Iris pigment epithelial cell (primary cell): ENCODE measurements around the gene CANX.
"Not testable (repeated sequence)": the region's sequence is repeated elsewhere in the genome, so short reads cannot be mapped to it uniquely, and the experiment has no call there.

ENCODE experiments used
- DNase-seq: peaks from one replicate; pipeline ENCODE4 v3.0.0-alpha.2; 2011; ENCODE audit warnings: low read depth

CANX gene

GRCh38 chr5:179697993-179698934 is 503 bp upstream of the CANX start:
- peak; percentile 100 for DNase-seq

DNA sequence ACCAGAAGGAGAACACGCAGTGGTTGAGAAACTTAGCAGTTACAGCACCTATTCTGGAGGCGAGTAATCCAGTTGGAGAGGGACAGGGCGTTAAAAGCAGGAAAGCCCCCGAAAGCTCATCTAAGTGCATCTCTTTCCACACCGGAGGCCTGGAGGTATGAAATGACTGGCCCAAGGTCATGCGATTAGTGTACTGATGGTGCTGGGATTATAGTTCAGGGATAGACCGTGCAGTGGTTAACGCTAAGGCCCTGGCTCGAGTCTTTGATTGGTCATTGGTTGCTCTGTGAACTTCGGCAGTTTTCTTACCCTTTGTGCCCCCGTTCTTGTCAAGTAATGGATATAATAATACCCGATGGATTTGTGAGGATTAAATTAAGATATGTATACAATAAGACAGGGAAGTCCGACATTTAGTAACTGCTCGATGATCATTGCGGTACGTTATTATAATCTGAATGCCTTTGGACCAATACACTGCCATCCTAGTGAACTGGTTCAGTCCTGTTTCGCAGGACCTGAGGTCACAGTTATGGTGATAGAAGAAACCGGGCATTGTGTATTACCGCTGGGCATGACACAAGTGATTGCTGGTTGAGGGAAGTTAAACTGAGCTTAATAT is 960 bp downstream of the CANX start:
- DNase-seq, result peak; percentile 43

DNA sequence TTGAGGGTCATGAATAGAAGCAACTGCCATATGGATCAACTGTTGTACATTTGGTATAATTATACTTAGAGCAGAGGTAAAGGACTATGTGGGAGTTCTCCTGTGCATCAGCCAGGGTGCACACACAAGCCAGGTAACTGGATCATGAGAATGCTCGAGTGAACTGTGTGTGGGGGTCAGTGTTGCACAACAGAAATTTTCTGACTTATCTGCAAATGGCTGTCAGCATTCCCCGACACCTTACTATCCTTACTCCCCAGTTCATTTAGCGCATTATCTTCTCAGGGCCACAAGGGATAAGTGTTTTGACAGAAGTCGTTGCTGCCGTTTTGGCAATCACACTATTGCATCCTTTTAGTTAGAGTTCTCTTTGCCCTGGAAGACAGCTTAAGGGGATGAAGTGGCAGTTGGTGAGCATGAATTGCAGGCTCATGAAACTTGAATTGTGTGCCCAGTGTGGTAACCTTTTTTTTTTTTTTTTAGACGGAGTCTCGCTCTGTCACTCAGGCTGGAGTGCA is 1.7 kb downstream of the CANX start:
- peak; percentile 43 for DNase-seq

DNA sequence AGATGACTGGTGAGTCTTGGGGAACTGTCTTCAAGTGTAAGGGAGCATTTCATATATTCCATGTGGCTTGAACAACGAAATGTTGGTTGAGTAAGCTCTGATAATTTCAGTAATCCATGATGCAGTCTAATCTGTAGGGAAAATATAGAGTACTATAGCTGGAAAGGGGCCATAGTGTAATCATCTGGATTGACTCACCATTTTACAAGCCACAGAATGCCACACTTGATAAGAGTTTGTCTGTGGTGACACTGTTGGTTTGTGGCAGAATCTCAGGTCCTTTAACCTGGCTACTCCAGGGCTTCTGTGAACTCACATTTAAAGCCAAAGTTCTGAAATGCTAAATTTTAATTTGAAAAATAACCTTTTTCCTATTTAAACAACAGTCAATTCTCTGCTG is 17.5 kb downstream of the CANX start:
- DNase-seq, result no peak

DNA sequence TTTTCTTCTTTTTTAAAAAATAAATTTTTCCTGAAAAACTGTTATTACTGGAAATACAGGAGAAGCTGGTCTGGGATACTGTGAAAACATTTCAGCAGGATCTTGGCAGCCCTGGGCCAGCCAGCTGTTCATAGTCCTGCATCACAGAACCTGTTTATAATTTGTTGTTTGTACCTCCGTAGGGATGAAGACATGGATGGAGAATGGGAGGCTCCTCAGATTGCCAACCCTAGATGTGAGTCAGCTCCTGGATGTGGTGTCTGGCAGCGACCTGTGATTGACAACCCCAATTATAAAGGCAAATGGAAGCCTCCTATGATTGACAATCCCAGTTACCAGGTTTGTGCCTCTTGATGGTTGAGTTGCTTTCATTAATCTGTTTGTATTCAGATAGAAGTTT is 21.5 kb downstream of the CANX start:
- no peak for DNase-seq

- no peak for DNase-seq
Measured at GRCh38 chr5:179724163-179724562, 25.4 kb downstream of the CANX start.

DNA sequence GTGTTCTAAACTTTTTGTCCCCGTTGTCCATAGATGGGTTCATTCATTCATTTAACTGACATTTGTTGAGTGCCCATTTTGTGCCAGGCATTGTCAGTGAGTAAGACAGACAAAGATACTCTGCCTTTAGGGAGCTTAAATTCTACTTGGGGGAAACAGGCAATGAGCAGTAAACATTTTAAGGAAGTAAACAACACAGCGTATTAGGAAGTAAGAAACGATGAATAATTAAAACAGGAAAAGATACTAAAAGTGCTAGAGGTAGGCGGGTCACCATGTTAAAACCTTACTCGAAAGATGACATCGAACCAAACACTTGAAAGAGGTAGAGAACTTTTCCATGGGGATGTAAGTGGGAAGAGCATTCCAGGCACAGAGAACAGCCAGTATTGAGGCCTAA is 28.3 kb downstream of the CANX start:
- no peak for DNase-seq

GRCh38 chr5:179729303-179729702 is 30.5 kb downstream of the CANX start:
- DNase-seq, result no peak

GRCh38 chr5:179729727-179730126 is 31.0 kb downstream of the CANX start:
- no peak for DNase-seq

DNA sequence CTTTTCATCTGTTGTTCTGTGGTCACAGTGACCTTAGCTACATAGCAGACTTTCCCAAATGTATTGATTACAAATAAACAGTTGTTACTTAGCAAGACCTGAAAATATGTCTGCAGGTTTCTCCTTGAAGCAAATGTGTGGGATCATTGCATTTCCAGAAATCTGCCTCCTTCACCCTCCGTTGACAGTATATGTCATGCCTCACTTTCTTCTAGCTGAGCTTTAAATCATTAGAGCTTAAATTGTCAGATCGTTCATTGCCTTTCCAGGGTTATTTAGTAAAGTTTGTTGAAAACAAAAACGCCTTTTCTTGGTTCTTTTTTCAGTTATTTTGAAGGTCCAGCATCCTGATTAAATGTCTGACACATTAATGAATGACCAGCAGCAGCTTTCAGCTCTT is 31.6 kb downstream of the CANX start:
- no peak for DNase-seq

GRCh38 chr5:179730852-179731251 is 32.1 kb downstream of the CANX start:
- DNase-seq, result no peak

DNA sequence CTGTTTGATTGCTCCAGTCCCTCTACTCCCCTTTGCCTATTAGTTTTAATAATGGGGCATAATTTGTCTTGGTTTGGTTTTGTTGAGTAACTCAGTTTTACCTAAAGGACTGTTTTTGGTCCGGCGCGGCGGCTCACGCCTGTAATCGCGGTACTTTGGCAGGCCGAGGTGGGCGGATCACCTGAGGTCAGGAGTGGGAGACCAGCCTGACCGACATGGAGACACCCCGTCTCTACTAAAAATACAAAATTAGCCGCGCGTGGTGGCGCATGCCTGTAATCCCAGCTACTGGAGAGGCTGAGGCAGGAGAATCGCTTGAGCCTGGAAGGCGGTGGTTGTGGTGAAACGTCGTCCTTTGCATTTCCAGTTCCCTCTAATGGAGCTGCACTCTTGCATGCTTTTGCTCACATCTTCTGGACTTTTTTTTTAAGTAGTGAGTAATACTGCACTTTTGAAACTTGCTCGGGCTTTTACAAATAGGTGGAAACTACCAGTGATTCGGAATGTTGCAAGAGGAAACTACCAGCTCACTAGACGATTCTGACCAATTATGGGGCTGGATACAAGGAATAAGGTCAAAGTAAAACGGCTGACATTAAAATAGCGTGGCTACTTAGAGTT is 33.1 kb downstream of the CANX start:
- DNase-seq, result peak; percentile 94

GRCh38 chr5:179732412-179732917 is 33.7 kb downstream of the CANX start, which contains the start of gene MAML1:
Gene MAML1, plus strand, starts transcription at chr5:179732822. Its CDS starts 291 bp downstream, at chr5:179733113.
- DNase-seq, result peak; percentile 100

- peak; percentile 39 for DNase-seq
Measured at GRCh38 chr5:179732918-179733771, 34.4 kb downstream of the CANX start.

DNA sequence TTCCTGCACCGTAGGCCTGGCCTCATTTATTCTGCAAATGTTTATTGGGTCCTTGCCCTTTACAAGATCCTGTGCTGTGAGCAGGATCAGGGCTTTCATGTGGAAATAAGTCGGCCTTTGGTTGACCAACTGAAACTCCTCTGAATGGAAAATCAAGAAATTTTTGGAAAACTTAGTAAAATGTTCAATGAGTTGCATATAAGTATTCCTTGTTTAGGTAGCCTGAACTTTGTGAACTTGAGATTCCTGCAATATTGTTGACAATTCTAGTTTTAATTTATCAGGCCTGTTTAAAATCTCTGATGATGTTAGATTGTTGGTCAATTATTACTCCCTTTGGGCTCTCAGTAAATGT is 35.0 kb downstream of the CANX start:
- no peak for DNase-seq

DNA sequence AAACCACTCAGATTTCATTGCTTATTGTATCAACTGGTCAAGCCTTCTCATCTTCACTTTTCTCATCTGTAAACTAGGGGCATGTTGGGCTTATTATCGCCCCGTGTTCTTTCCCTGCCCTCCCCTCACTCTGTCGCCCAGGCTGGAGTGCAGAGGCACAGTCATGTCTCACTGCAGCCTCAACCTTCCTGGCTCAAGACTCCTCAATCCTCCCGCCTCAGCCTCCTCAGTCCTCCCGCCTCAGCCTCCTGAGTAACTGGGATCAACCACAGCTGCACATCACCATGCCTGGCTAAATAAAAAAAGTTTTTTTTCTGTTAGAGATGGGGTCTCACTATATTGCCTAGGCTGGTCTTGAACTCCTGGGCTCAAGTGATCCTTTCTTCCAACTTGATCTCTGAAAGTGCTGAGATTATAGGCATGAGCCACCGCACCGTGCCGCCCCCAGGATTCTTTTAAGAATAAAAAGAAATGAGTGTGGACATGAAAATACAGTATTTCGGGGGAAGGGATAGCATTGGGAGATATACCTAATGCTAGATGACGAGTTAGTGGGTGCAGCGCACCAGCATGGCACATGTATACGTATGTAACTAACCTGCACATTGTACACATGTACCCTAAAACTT is 35.9 kb downstream of the CANX start:
- DNase-seq, result no peak

GRCh38 chr5:179738742-179739141 is 40.0 kb downstream of the CANX start:
- no peak for DNase-seq

DNA sequence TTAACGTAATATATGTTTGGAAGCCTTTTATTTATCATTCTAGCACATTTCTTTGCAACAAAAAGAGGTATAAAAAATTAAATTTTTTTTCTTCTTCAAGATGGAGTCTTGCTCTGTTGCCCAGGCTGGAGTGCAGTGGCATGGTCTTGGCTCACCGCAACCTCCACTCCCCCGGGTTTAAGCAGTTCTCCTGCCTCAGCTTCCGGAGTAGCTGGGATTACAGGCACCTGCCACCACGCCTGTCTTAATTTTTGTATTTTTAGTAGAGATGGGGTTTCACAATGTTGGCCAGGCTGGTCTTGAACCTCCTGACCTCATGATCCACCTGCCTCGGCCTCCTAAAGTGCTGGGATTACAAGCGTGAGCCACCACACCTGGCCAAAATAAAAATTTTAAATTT is 45.3 kb downstream of the CANX start:
- not testable (repeated sequence) for DNase-seq

DNA sequence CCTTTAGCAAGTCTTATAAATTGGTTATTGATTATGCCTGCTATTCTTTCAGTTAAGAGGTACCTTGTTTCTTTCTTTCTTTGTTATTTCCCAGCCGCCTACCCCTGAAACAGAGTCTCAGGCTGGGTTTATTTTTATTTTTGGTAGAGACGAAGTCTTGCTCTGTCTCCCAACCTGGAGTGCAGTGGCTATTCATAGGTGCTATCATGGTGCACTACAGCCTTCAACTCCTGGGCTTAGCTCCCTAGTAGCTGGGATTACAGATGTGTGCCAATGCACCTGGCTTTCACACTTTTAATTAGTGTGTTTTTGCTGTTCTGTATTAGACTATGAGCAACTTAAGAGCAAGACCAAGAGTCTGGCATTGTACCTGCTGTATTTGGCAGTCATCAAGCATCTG is 48.1 kb downstream of the CANX start:
- no peak for DNase-seq

- DNase-seq, result peak; percentile 41
Measured at GRCh38 chr5:179747811-179748210, 49.0 kb downstream of the CANX start.

DNA sequence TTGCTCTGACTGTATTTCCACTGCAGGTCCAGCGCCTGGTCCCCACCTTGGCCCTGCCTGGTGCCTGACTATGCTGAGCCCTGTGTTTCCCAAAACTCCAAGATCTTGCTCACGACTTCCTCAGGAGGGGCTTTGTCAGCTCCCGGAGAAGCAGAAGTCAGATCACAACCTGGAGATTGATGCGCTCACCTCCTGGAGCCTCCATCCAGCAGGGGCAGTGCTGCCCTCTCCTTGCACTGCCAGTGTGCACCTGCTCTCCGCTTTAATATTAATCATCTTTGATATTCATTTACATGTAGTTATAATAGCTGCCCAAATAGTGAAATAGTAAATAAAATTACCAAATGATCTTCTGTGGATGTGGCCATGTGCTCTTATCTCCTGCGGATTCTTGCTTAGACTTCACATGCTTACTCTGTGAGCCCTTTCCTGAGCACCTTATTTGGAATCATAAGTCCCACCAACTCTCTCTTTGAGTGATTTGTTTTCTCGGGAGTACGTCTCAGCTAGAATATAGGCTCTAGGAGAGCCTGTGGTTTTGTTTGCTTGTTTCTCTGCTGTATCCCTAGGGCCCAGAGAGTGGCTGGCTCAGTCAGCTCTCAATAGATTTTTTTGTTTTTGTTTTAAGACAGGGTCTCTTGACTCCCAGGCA is 51.2 kb downstream of the CANX start:
- DNase-seq, result no peak
